Right renal cortex interstitium (tissue), 3 donors: ENCODE results near the gene SHANK3. TPM values are rescaled to one million over a fixed set of nuclear protein-coding genes. Genes with fewer than 3 reads are reported as not detected.
A peak's percentile ranks its signal among the peaks of the same experiment; 100 is the strongest.
"Not testable (repeated sequence)": the region's sequence is repeated elsewhere in the genome, so short reads cannot be mapped to it uniquely, and the experiment has no call there.

ENCODE experiments used
- DNase-seq, 3 donors: peaks; one replicate each; pipeline ENCODE4 v3.0.0-alpha.2; 2013; ENCODE audit warnings: low read depth in 3 of 3, low spot score in 2 of 3
- polyA plus RNA-seq, 3 donors: library from polyadenylated mRNA; unstranded; fragments of 120-200 nt; gene quantifications; one replicate each; pipeline ENCODE4 v1.2.1, GENCODE V29; 2013; ENCODE audit not compliant: insufficient read length in 3 of 3

The SHANK3 gene
- 10 to 100 TPM in 2 of 3 donors, 1 to 10 TPM in 1; 9.1 to 13.2 (median 12.5) TPM for polyA plus RNA-seq

DNA sequence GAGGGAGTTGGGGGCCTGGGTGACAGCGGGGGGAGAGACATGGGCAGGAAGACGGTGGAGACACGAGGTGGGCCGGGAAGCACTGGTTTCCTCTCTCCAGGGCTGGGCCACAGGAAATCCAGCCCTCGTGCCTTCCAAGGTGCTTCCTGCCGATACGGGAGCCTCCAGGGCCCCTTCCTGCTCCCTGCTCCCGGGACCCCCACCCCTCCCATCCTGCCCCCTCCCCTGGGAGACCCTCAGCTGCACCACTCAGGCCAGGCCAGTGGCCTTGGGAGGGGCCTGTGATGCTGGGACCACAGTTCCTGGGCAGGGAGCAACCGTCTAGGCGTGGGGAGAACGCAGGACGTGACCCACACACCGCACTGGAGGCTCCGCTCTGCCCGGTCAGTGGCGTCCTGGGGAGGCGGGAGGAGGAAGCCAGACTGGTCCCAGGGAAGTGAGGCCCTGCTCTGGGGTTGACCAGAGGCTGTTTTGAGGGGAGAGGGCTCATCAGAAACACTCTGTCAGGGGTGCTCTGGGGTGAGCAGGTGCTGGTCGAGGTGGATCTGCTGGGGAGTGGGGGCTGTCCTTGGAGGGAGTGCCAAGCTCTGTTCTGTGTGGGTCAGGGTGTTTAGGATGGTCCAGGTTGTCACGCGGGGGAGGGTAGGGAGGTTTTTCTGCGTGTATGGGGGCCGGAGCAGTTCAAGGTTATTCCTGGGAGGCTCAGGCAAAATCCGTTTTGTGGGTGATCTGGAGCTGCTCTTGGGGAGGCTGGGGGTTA lies at the start of gene SHANK3:
Gene SHANK3, plus strand, starts transcription at position 353 of the 760 bp plus-strand sequence.
- no peak for DNase-seq

DNA sequence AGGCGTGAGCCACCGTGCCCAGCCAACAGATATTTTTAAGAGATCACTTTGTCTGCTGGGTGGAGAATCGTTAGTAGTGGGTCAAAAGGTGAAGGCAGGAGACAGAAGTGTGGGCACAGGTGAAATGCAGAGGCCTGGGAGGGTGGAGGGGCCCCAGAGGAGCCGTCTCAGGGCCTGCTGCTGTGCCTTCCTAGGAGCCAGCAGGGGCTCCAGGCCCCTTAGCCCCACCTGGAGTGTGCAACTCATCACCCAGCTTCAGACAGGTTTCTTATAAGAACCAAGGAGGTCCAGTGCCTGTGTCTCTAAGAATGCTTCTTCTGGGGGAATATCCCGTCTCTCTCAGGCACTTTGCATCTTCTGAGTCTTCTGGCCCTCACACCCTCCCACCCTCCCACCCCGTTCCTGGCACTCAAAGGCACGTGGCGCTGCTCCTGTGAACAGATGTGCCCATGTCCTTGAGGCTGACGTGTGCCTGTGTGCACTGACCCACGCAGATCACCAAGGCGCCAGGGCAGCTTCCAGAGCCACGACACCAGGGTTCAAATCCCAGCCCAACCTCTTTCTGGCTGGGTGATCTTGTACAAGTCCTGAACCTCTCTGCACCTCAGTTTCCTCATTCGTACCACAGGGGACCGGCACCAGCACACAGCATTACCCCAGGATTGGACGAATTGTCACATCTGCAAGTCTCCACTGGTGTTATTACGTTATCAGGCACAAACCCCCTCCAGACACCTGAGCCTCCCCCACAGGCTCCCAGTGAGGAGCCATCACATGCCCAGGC lies 48.1 kb upstream of the SHANK3 start:
- no peak for DNase-seq

DNA sequence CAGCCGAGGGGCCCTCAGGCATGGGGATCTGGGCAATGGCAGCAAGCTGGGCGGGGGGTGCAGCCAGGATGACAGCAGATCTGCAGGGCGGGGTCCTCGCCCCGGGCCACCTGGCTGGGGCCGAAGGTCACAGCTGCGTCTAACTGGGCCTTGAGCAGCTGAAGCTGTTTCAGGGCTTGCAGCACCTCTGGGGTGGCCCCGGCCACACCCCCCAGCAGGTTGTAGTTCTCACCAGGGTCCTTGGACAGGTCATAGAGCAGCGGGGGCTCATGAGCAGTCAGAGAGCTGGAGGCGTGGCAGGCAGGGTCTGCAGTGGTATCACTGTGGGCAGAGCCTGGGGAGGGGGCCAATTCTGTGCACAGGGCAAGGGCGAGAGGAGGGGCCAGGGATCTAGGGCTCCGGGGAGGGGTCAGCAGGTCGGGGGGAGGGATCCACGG lies 47.5 kb upstream of the SHANK3 start:
- no peak for DNase-seq

DNA sequence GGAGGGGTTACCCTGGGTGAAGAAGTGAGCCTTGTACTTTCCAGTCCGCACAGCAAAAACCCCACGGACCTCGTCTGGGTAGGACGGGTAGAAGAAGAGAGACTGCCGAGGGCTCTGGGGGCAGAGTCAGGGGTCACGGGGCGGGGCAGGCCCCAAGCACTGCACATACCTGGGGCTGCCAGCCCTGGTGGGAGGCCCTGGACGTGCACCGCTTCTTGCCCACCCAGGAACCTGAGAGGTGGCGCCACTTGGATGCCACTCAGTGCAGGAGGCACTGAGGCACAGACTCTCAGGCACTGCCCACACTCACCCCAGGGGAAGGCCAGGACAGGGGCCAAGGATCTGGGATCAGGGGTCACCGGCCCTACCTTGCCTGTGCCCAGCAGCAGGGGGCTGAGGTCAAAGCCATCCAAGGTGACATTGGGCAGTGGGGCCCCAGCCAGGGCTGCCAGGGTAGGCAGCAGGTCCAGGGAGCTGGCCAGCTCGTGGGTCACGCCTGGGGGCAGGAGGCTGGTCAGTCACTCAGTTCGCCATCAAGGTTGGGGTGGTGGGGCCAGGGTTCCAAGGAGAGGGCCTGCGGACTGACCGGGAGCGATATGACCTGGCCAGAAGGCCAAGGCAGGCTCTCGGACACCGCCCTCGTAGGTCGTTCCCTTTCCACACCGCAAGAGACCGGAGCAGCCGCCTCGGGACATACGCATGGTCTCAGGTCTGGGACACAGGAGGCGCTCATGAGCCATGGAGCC lies 46.9 kb upstream of the SHANK3 start:
- no peak for DNase-seq

DNA sequence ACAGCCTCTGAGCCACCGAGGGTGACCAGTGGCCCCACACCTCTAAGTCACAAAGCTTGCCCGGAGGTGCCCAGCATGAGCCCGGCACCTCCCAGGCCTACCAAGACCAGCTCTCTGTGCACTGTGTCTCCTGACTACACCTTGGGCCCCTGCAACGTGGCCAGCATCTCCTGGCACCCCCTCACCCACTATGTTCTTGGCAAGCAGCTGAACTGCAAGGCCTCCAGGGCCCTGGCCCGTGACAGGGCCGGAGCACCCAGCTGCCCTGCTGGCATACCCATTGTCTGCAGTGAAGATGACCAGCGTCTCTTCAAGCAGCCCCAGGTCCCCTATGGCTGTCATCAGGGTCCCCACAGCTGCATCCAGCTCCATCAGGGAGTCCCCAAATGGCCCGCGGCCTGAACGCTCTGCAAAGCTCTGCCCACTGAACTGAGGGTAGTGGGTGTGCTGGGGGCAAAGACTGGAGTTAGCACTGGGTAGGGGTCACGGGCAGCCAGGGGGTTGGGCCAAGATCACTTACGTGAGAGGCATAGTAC lies 46.2 kb upstream of the SHANK3 start:
- DNase-seq: no peak

DNA sequence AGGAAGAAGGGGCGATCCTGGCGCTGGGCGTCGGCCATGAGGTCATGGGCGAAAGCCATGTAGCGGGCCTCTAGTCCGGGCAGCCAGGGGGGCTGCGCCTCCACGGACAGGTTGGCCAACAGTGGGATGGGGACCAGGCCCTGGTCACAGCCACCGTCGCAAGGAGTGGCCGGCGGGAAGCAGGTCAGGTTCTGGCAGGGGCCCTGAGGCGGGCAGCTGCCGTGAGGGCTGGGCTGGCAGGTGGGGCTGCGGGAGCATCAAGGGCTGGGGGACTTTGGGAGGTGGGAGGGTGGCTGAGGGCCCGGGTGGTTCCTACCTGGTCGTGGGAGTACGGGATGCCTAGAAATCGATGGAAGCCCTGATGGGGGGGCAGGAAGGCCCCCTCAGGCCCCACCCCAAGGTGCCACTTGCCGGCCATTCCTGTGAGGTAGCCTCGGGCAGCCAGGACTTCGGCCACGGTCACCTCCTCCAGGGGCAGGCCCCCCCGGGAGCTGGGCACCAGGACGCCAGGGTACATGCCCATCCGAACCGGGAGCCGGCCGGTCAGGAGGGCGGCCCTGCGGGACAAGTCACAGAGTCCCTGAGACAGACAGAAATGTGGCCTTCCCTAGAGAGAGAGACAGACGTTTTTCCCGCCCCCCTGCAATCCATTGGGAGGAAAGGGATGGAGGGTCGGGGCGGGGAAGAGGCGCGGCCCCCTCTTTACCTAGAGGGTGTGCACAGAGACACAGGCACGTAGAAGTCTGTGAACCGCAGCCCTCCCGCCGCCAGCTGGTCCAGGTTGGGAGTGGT lies 45.6 kb upstream of the SHANK3 start:
- DNase-seq: no peak

DNA sequence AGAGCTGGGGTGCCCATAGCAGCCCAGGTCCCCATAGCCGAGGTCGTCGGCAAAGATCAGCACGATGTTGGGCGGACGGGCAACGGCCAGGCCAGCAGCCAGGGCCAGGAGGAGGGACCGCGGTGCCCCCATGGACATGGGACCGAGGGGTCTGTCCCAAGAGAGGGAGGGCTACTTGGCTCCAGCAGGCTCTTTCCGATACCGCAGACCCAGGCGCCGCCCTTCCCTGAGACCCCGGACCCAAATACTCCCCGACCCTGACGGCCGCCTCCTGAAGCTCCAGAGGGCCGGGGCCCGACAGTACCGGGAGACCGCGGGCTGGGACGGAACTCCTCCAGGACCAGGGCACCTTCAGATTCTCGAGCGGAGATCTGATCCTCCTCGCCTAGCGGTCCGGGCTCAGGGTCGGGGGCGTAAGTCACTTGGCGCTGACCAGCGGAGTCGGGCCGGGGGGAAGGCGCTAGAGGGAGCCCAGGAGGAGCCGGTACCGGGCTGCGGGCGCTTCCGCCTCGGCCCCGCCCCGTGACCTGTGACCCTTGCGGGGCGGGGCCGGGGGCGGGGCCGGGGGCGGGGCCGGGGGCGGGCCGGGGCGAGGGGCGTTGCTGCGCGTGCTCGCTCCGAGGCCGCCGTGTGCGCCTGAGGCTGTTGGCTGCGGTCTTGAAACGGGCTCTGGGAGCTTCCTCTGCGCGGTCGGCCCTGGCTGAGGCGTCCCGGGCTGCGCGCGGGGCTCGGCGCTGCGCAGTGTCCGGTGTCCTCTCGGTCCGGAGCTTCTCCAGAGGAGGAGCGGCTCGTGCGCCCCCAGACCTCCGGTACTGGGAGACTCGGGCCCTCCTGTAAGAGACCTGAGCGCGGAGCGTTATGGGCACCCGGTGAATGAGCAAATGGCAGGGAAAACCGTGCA lies 44.7 kb upstream of the SHANK3 start, which contains the start of gene ARSA:
Gene ARSA, minus strand, starts transcription at position 511 of the 901 bp plus-strand sequence. Its CDS starts 373 bp downstream, at position 138.
- DNase-seq: peak in 2 of 3 donors; percentile 52 to 55

DNA sequence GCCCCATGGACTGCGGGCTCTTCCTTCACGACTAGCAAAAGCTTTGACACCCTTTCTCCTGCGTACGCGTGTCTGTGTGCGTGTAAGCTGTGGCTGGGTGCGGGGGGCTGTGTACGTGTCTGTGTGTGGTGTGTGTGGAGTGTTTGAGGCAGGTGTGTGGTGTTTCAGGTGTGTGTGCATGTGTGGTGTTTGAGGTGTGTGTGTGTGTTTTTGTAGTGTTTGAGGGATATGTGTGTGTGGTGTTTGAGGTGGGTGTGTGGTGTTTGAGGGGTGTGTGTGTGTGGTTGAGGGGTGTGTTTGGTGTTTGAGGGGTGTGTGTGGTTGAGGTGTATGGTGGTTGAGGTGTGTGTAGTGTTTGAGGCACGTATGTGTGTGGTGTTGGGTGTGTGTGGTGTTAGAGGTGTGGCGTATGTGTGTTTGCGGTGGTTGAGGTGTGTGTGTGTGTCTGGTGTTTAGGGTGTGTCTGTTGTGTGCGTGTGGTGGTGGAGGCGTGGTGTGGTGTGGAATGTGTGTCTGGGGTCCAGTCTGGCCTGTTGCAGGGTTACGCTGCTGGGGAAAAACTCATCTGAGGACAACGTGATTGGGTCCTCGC lies 44.0 kb upstream of the SHANK3 start:
- DNase-seq: no peak

DNA sequence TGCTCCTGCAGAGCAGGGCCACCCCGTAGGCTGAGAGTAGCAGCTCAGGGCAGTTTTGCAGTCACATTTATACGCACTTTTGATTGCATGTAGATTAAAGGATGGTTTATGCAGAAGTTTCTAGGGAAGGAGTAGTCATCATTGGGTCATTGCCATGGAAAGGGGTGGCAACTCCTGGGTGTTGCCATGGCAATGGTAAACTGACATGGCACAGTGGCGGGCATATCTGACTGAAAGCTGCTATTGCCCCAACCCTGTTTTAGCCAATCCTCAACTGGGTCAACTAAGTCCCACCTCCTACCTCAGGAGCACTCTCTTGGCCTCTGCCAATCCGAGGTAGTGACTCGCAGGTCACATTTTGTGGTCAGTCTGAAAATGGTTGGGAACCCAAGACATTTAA lies 42.2 kb upstream of the SHANK3 start:
- no peak for DNase-seq

DNA sequence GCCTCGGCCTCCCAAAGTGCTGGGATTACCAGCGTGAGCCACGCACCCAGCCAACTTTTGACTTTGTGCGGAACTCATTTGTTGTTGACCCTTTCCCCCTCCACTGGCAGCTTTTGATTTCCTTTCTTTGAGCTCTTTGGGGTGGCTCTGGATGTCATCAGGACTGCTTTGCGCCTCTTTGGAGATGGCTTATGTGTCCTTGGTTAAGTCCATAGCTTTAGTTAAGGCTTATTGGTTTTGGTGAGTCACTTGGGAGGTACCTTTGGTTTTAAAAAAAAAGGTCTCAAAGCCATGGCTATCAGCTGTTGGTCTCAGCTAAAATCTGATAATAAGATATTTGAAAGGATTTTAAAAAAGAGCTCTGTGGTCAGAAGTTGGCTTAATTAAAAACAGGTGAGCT lies 39.5 kb upstream of the SHANK3 start:
- DNase-seq: no peak

DNA sequence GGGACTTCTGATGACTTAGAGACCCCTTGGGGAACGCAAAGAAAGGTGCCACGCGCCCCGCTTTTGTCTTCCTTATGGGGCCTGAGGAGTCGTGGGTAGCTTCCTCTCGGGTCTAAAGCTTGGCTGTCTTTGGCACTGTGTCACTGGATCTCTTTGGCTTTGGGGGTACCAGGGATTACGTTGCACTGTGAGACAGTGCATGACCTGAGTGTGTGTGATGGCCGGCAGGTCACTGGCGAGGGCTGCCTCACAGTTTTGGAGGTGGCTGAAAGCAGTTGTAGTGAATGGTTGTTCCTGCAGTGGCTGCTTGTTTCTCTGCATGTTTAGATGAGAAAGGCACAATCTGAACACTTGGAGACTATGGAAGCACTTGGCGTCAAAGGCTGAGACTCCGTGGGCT lies 38.9 kb upstream of the SHANK3 start:
- no peak for DNase-seq

DNA sequence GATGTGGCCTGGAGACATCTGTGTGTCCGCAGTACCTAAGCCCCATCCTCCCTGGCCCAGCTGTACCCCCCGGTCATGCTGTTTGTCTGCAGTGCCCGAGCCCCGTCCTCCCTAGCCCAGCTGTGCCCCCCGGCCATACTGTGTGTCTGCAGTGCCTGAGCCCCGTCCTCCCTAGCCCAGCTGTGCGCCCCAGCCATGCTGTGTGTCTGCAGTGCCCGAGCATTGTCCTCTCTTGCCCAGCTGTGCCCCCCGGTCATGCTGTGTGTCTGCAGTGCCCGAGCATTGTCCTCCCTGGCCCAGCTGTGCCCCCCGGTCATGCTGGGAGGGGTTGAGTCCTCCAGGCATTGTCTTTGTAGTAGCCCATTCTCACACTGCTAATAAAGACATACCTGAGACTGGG lies 37.0 kb upstream of the SHANK3 start:
- DNase-seq: no peak

DNA sequence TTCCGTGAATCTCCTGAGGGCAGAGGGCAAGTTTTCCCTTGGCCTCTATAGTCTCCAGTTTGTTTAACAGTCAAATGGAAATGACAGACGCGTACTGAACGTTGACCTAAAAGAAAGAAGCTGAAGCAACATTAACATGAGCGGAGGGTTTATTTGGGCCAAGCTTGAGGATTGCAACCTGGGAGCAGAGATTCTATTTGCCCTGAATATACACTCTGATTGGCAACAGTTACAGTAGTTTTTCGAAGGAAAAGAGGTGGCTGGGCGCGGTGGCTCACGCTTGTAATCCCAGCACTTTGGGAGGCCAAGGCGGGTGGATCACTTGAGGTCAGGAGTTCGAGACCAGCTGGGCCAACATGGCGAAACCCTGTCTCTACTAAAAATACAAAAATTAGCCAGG lies 32.3 kb upstream of the SHANK3 start:
- not testable (repeated sequence) for DNase-seq

DNA sequence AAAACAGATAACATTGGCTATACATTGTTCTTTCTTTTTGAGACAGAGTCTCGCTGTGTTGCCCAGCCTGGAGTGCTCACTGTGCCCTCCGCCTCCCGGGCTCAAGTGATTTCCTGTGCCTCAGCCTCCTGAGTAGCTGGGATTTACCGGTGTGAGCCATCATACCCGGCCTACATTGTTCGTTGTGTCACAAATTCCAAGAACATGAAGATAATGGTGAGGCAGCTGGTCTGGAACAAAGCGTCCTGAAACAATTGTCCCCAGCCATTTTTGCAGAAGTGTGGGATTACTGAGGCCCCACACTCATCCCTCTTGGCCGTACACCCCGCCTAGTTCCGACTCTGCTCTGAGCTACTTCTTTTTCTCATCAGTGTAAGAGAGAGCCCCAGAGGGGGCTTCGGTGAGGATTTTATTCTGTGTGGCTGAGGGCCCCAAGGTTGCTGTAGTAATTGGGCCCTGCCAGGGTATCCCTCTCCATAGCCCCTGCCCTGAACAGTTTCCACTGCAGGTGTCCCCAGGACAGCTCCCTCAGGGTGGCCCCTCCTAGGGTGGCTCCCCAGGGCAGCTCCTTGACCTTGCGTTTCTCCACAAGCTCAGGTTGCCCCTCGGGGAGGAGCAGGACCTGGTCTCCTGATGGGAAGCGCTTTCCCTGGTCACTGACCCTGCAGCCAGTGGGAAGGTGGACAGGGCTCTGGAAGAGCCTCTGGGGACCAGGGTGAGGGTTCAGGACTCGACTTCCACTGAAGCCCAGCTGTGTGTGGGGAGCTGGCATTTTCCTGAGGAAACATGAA lies 31.6 kb upstream of the SHANK3 start:
- DNase-seq: no peak

DNA sequence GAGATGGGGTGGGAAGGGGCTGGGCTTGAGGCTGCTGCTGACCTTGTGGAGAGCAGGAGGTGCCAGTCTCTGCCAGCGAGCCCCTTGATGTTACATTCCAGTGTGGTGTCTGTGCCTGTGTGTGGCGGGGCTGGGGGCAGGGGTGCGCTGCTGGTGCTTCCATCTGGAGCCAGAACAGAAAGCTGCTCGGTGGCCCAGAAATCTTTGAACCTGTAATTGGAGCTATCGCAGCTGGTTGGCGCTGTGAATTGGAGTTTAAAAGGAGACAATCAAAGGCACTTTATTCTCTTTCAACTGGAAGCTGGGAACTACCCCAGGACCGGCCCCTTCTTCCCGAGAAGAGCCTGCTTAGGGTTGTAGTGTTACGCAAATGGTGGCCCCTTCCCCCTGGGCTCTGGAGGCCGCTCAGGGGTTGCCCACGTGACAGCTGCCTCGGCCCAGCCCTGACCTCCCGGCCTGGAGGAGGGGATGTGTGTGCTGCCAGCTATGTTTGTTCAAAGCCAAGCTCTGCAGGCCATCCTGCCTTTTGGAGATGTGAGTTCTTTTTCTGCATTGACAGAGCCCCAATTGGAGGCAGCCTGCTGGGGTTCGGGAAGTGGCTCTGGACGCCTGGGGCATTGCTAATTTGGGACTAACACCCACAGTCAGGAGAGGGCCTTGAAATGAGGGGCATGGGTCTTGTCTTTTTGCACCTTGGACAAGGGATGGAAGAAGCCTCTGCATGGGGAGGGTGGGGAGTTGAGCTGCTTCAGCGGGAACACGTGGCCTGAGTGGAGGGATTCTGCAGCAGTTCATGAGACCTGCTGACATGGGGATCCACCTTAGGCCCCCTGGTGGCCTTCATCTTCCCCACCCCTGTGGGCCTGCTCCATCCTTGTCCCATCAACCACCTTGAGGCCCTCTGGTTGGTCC lies 30.7 kb upstream of the SHANK3 start:
- DNase-seq: no peak

DNA sequence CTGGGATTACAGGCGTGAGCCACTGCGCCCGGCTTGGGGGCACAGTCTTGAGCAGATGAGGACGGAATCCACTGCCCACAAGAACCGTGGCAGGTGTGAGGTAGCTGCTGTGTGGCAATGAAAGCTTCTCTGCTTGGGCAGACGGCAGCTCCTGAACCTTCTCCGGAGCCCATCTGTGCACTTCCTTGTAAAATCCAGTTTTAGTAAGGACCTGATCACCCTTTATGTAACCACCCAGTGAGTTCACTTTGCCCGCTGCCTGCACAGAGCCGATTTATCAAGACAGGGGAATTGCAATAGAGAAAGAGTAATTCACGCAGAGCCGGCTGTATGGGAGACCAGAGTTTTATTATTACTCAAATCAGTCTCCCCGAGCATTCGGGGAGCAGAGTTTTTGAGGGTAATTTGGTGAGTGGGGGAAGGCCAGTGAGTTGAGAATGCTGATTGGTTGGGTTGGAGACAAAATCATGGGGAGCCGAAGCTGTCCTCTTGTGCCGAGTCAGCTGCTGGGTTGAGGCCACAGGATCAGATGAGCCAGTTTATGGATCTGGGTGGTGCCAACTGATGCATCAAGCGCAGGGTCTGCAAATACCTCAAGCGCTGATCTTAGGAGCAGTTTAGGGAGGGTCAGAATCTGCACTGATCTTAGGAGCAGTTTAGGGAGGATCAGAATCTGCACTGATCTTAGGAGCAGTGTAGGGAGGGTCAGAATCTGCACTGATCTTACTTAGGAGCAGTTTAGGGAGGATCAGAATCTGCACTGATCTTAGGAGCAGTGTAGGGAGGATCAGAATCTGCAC lies 29.4 kb upstream of the SHANK3 start:
- not testable (repeated sequence) for DNase-seq
